IMR-90 (cell line): Measurements from ENCODE around the gene EPGN. TPM values are rescaled to one million over a fixed set of nuclear protein-coding genes. Genes with fewer than 3 reads are reported as not detected.

Source experiments
- ATAC-seq: fragments of 200-7000 bp; cut with Tn5 transposase; 2 replicates; pipeline ENCODE4 v1.9.1; 2020; ENCODE audit warnings: low read depth, mild to moderate bottlenecking, moderate library complexity
- BruUV-seq: library from RNA; stranded (reverse); fragments of 400-500 nt; replicated peaks from 2 replicates; lab custom pipeline; 2021; lab: Mats Ljungman, UMichigan
- CTCF ChIA-PET: fragments of 300-600 bp; formaldehyde crosslinking; extraction: SDS; loops from one replicate; lab custom pipeline; 2021; ENCODE audit warnings: antibody characterized with exemption; lab: Yijun Ruan, JAX
- POLR2A ChIA-PET: fragments of 300-600 bp; sonication (Branson Sonifier 250); formaldehyde crosslinking; loops from one replicate; lab custom pipeline; 2022; ENCODE audit warnings: antibody characterized with exemption; ENCODE audit not compliant: unreplicated experiment; lab: Charles Lee
- DNase-seq: peaks from one replicate; pipeline ENCODE4 v3.0.0; 2013
- H2AFZ ChIP-seq: replicated peaks from 2 replicates; pipeline ENCODE3; 2013; ENCODE audit warnings: low read length, mild to moderate bottlenecking; ENCODE audit not compliant: poor library complexity
- H2AK5ac ChIP-seq: 2 replicates; pipeline ENCODE4 v1.6.1; 2013; ENCODE audit warnings: low read depth, low read length, inconsistent platforms
- H2AK9ac ChIP-seq: replicated peaks from 2 replicates; pipeline ENCODE3; 2013; ENCODE audit warnings: mild to moderate bottlenecking, low read depth, low read length, moderate library complexity; ENCODE audit not compliant: poor library complexity
- H2BK120ac ChIP-seq: 2 replicates; pipeline ENCODE4 v1.6.1; 2013; ENCODE audit warnings: low read depth, low read length, inconsistent platforms
- H2BK15ac ChIP-seq: 3 replicates; pipeline ENCODE4 v1.6.1; 2013; ENCODE audit warnings: low read depth, low read length, inconsistent platforms
- H2BK20ac ChIP-seq: 2 replicates; pipeline ENCODE4 v1.6.1; 2013; ENCODE audit warnings: low read depth, mild to moderate bottlenecking, inconsistent platforms, low read length, moderate library complexity
- H2BK5ac ChIP-seq: 2 replicates; pipeline ENCODE4 v1.6.1; 2013; ENCODE audit warnings: mild to moderate bottlenecking, low read depth, low read length, inconsistent platforms; ENCODE audit not compliant: poor library complexity, severe bottlenecking
- H3K14ac ChIP-seq: replicated peaks from 2 replicates; pipeline ENCODE4 v1.6.1; 2013; ENCODE audit warnings: low read depth, low read length, inconsistent platforms
- H3K18ac ChIP-seq: 2 replicates; pipeline ENCODE4 v1.6.1; 2013; ENCODE audit warnings: low read depth, low read length, control low read depth
- H3K23ac ChIP-seq: 2 replicates; pipeline ENCODE4 v1.6.1; 2013; ENCODE audit warnings: low read depth, low read length, inconsistent platforms
- H3K27ac ChIP-seq: 2 replicates; pipeline ENCODE4 v1.5.1; 2013; ENCODE audit warnings: mild to moderate bottlenecking, control low read depth, low read length; ENCODE audit not compliant: insufficient read depth
- H3K27me3 ChIP-seq: 2 replicates; pipeline ENCODE4 v1.6.1; 2013; ENCODE audit warnings: low read length; ENCODE audit not compliant: control insufficient read depth, insufficient read depth
- H3K36me3 ChIP-seq: 2 replicates; pipeline ENCODE4 v1.6.1; 2013; ENCODE audit warnings: low read length, mixed read lengths; ENCODE audit not compliant: control insufficient read depth, insufficient read depth
- H3K4ac ChIP-seq: 2 replicates; pipeline ENCODE4 v1.6.1; 2013; ENCODE audit warnings: low read depth, low read length, inconsistent platforms
- H3K4me1 ChIP-seq: 2 replicates; pipeline ENCODE4 v1.6.1; 2013; ENCODE audit warnings: low read length, mixed read lengths; ENCODE audit not compliant: control insufficient read depth, insufficient read depth
- H3K4me2 ChIP-seq: 2 replicates; pipeline ENCODE4 v1.6.1; 2013; ENCODE audit warnings: low read depth, mild to moderate bottlenecking, control low read depth, low read length, moderate library complexity
- H3K4me3 ChIP-seq: 2 replicates; pipeline ENCODE4 v1.5.1; 2013; ENCODE audit warnings: low read depth, mild to moderate bottlenecking, control low read depth, low read length, moderate library complexity; ENCODE audit not compliant: insufficient read depth
- H3K56ac ChIP-seq: 2 replicates; pipeline ENCODE4 v1.6.1; 2013; ENCODE audit warnings: low read length, inconsistent platforms; ENCODE audit not compliant: insufficient read depth; ENCODE audit errors: extremely low read depth
- H3K79me1 ChIP-seq, 2 experiments: 2 replicates each; pipeline ENCODE4 v1.6.1; 2013; ENCODE audit warnings: low read length in 2 of 2, inconsistent platforms in 1 of 2, low read depth in 1 of 2
- H3K9ac ChIP-seq: 2 replicates; pipeline ENCODE4 v1.6.1; 2013; ENCODE audit warnings: low read depth, low read length, control low read depth
- H3K9me1 ChIP-seq: 2 replicates; pipeline ENCODE4 v1.6.1; 2013; ENCODE audit warnings: low read length, inconsistent platforms; ENCODE audit not compliant: insufficient read depth
- H3K9me3 ChIP-seq: 2 replicates; pipeline ENCODE4 v1.6.1; 2013; ENCODE audit warnings: low read length; ENCODE audit not compliant: control insufficient read depth, insufficient read depth
- H4K20me1 ChIP-seq: 2 replicates; pipeline ENCODE4 v1.6.1; 2013; ENCODE audit warnings: low read length, inconsistent platforms; ENCODE audit not compliant: insufficient read depth
- H4K5ac ChIP-seq: 2 replicates; pipeline ENCODE4 v1.6.1; 2013; ENCODE audit warnings: mild to moderate bottlenecking, low read depth, low read length, control low read depth
- H4K8ac ChIP-seq, 2 experiments: 2 replicates each; pipeline ENCODE4 v1.6.1; 2013; ENCODE audit warnings: low read depth in 2 of 2, low read length in 2 of 2, control low read depth in 1 of 2, inconsistent platforms in 1 of 2
- H4K91ac ChIP-seq: 2 replicates; pipeline ENCODE4 v1.6.1; 2013; ENCODE audit warnings: low read depth, low read length, inconsistent platforms; ENCODE audit not compliant: insufficient read depth
- FOS ChIP-seq: fragments of 150-350 bp; IDR thresholded peaks from 2 replicates; pipeline ENCODE4 v1.6.1; 2016; ENCODE audit warnings: low read depth, low read length
- WGBS, 2 experiments: methylation state at CpG; one replicate each; pipeline versions ENCODE4 v1.1.5 to v1.1.7; 2013; ENCODE audit warnings: missing lambda C conversion rate in 2 of 2; ENCODE audit not compliant: insufficient read length in 1 of 2; ENCODE audit errors: extremely low coverage in 2 of 2; 5-methylcytosine and 5-hydroxymethylcytosine counted together
- dilution Hi-C: fragments of 300-500 bp; cut with HindIII; formaldehyde crosslinking; loops from one replicate; pipeline ENCODE4 v1.14.3; 2018; ENCODE audit warnings: low sequenced_read_pairs; ENCODE audit not compliant: unreplicated experiment
- in situ Hi-C: fragments of 300-500 bp; cut with MboI; formaldehyde crosslinking; loops from 3 replicates; pipeline ENCODE4 v1.14.3; 2019; ENCODE audit warnings: low sequenced_read_pairs, inconsistent platforms, mixed read lengths
- intact Hi-C: fragments of 100-400 bp; cut with micrococcal nuclease; formaldehyde crosslinking; loops from 2 replicates; pipeline ENCODE4 v1.10.0; 2022
- polyA plus RNA-seq, 3 experiments: library from polyadenylated mRNA; depleted of rRNA; stranded (reverse); fragments of >200 nt; gene quantifications; 2 replicates each; pipeline ENCODE4 v1.2.3, GENCODE V29; 2012; ENCODE audit warnings: low replicate concordance in 1 of 3
- total RNA-seq: library from RNA; depleted of rRNA; stranded (reverse); fragments of >200 nt; gene quantifications from 2 replicates; pipeline ENCODE4 v1.2.3, GENCODE V29; 2012

The EPGN gene
- total and polyA plus RNA-seq, 2 of the 4 experiments (the other 2 are of a cell fraction), result 0.18 TPM; not detected in 1

DNA sequence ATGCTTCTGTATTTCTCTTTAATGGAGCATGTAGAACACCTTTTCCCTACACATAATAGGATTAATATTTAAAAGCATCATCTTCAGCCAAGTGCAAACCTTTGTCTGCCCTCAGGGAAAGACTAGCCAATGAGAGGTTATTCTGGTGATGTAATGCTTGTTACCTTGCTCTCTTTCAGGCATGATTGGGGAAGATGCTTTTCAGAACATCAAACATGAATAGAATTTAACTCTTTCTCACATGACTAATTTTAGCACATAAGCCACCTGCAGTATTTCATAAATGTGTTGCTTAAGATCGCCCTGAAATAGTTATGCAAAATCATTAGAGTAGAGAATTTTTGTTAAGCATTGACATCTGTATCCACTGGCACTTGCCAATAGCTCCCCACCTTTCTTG is 10.7 kb upstream of the EPGN start:
- BruUV-seq, result no TSS peak
- Histone ChIP-seq H4K91ac (no peak overlapping the region), H2AK5ac (no peak overlapping the region), H3K23ac (no peak overlapping the region), H3K14ac (no peak overlapping the region), H3K9me1 (no peaks in the 10 kb centered on the region), H2BK120ac (no peak overlapping the region), H2BK15ac (no peak overlapping the region), H4K20me1 (no peaks in the 10 kb centered on the region), H3K27me3 (no peaks in the 10 kb centered on the region), H2BK20ac (no peak overlapping the region), H3K27ac (no peak overlapping the region), H2AFZ (no peak overlapping the region), H3K4me1 (no peaks in the 10 kb centered on the region), H3K79me1 (no peaks in the 10 kb centered on the region), H3K9me3 (no peaks in the 10 kb centered on the region), H4K5ac (no peak overlapping the region), H4K8ac (no peak overlapping the region), H3K36me3 (no peaks in the 10 kb centered on the region), H3K18ac (no peak overlapping the region), H3K4me3 (no peak overlapping the region), H2BK5ac (no peak overlapping the region), H2AK9ac (no peak overlapping the region), H3K4me2 (no peak overlapping the region), H3K4ac (no peak overlapping the region), H3K9ac (no peak overlapping the region), H3K56ac (no peak overlapping the region)
- in situ Hi-C loops, result no loop called here
- dilution Hi-C loops, result no loop called here
- intact Hi-C loops, result no loop called here
- no CpG with 5 or more reads among the region's 1 CpG for WGBS, 2 experiments
- CTCF ChIA-PET, result interaction anchor here (1.0 kb wide), 1 partner anchor 11 kb away, joined by 3 read pairs; no protein-coding TSS in a partner anchor
- DNase-seq (no peak), ATAC-seq (no peak)
- TF ChIP-seq FOS, result no peak
- POLR2A ChIA-PET, result no interaction called here
